Calu3 (cell line): ENCODE measurements around the gene HS6ST2. TPM values are rescaled to one million over a fixed set of nuclear protein-coding genes. Genes with fewer than 3 reads are reported as not detected.

ENCODE experiments used
- BruUV-seq: library from RNA; stranded (reverse); fragments of 400-500 nt; replicated peaks from 2 replicates; lab custom pipeline; 2021; lab: Mats Ljungman, UMichigan
- CTCF ChIA-PET: fragments of 300-600 bp; sonication (Branson Sonifier 250); formaldehyde crosslinking; loops from one replicate; lab custom pipeline; 2022; ENCODE audit warnings: antibody characterized with exemption; lab: Charles Lee
- DNase-seq: peaks from one replicate; pipeline ENCODE4 v3.0.0; 2022
- H3K27ac Mint-ChIP-seq: one replicate; pipeline ENCODE4 v1.8.0; 2022; ENCODE audit warnings: mixed read lengths; ENCODE audit not compliant: unreplicated experiment
- H3K27me3 Mint-ChIP-seq: one replicate; pipeline ENCODE4 v1.8.0; 2022; ENCODE audit warnings: mixed read lengths; ENCODE audit not compliant: unreplicated experiment
- H3K36me3 Mint-ChIP-seq: one replicate; pipeline ENCODE4 v1.8.0; 2022; ENCODE audit warnings: mild to moderate bottlenecking, moderate library complexity, mixed read lengths; ENCODE audit not compliant: insufficient read depth, unreplicated experiment
- H3K4me1 Mint-ChIP-seq: one replicate; pipeline ENCODE4 v1.8.0; 2022; ENCODE audit warnings: mild to moderate bottlenecking, low read depth, mixed read lengths; ENCODE audit not compliant: unreplicated experiment
- H3K4me3 Mint-ChIP-seq: one replicate; pipeline ENCODE4 v1.8.0; 2022; ENCODE audit warnings: mild to moderate bottlenecking, low read depth, moderate library complexity, mixed read lengths; ENCODE audit not compliant: unreplicated experiment
- H3K9me3 Mint-ChIP-seq: one replicate; pipeline ENCODE4 v1.8.0; 2022; ENCODE audit warnings: low read depth, mixed read lengths; ENCODE audit not compliant: unreplicated experiment
- CTCF ChIP-seq: fragments of 200-600 bp; IDR thresholded peaks from one replicate; pipeline ENCODE4 v1.8.0; 2022; ENCODE audit warnings: antibody characterized with exemption; ENCODE audit not compliant: unreplicated experiment
- intact Hi-C: fragments of 100-400 bp; cut with micrococcal nuclease; formaldehyde crosslinking; loops from one replicate; pipeline ENCODE4 v1.10.0; 2022; ENCODE audit not compliant: unreplicated experiment
- total RNA-seq: library from RNA; stranded (reverse); gene quantifications from 2 replicates; pipeline ENCODE4 v1.2.3, GENCODE V29; 2022

The HS6ST2 gene
- total RNA-seq, 1 experiment from 2014 or later = 40.7 TPM

DNA sequence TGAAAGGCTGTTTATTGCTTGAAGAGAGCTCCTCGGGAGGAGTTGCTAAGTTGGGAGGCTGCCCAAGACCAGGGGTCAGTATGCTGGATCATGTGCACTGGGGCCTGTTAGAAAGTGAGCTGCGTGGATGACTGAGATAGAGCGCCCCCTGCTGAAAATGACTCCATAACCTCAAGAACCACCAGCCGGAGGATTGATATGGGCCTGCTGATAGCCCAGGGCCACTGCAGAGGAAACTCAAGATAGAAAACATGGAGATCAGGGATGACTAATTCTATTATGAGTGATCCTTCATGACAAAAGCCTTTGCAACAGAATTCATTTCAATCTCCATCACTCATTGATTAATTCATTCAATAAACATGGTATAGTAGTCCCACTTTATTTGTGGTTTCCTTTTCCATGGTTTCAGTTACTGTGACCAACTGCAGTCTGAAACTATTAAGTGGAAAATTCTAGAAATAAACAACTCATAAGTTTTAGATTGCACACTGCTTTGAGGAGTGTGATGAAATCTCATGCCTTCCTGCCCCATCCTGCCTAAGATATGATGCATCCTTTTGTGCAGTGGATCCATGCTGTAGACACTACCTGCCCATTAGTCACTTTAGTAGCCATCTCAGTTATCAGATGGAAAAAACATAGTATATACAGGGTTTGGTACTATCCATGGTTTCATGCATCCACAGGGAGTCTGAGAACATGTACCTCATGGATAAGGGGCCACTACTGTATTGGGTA is 342.9 kb downstream of the HS6ST2 start:
- Mint-ChIP-seq H3K9me3 (no peaks in the 10 kb centered on the region), H3K27ac (no peak overlapping the region), H3K27me3 (no peaks in the 10 kb centered on the region), H3K4me1 (no peaks in the 10 kb centered on the region), H3K4me3 (no peak overlapping the region), H3K36me3 (no peaks in the 10 kb centered on the region)
- CTCF ChIA-PET = interaction anchor here (1.0 to 2.0 kb wide), 6 partner anchors 16 to 774 kb away, joined by 3 to 8 read pairs (median 6); no protein-coding TSS in a partner anchor
- TF ChIP-seq CTCF = peak; percentile 48
- intact Hi-C loops = loop anchor here (1.0 to 5.0 kb wide), 3 partner anchors 322 to 773 kb away; no protein-coding TSS in a partner anchor
- BruUV-seq = no TSS peak
- peak; percentile 55 for DNase-seq

DNA sequence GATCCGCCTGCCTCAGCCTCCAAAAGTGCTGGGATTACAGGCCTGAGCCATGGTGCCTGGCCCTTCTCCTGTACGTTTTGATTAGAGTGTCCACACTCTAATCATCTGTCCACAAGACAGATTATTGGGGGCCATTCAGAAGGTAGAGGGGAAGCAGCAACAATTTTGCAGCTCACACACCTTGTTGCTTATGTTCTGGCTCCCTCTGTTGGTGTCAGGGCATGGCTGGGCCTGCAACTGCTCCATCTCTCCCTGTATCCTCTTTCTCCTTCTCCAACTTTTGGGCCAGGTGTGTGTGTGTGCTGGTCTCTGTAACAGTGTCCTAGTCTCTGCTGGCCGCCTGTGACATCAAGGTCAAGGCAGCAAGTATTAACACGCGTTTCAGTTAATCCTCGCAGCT is 344.1 kb downstream of the HS6ST2 start:
- H3K27ac Mint-ChIP-seq = no peak overlapping the region
- peak; percentile 30 for DNase-seq
- no peaks in the 10 kb centered on the region for H3K4me1 Mint-ChIP-seq
- intact Hi-C loops = loop anchor here (1.0 to 5.0 kb wide), 4 partner anchors 122 to 762 kb away; no protein-coding TSS in a partner anchor
- CTCF ChIA-PET = interaction anchor here (0.6 to 2.0 kb wide), 5 partner anchors 17 to 395 kb away, joined by 3 to 8 read pairs (median 4); partner anchors contain the start of gene RAP2C
- no TSS peak for BruUV-seq
- no peaks in the 10 kb centered on the region for H3K9me3 Mint-ChIP-seq
- H3K4me3 Mint-ChIP-seq = no peak overlapping the region
- TF ChIP-seq CTCF = no peak
- H3K27me3 Mint-ChIP-seq = no peaks in the 10 kb centered on the region
- H3K36me3 Mint-ChIP-seq = no peaks in the 10 kb centered on the region

DNA sequence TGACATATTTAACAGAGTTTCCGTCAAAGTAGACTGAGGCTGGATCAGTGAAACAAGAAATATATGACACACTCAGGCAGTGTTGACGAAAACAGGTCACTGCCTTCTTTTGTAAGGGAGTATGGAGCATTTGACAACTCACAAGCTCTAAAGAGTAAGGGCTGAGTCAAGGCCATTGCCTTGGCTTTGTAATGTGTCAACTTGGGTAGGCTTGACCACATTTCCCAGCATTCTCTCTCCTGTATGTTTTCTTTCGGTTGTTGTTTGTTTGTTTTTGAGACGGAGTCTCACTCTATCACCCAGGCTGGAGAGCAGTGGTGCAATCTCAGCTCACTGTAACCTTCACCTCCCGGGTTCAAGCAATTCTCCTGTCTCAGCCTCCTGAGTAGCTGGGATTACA is 344.6 kb downstream of the HS6ST2 start:
- no TSS peak for BruUV-seq
- no peaks in the 10 kb centered on the region for H3K36me3 Mint-ChIP-seq
- intact Hi-C loops = loop anchor here (1.0 to 5.0 kb wide), 4 partner anchors 122 to 762 kb away; no protein-coding TSS in a partner anchor
- DNase-seq = no peak
- H3K27me3 Mint-ChIP-seq = no peaks in the 10 kb centered on the region
- H3K27ac Mint-ChIP-seq = no peak overlapping the region
- TF ChIP-seq CTCF = no peak
- H3K9me3 Mint-ChIP-seq = no peaks in the 10 kb centered on the region
- no peaks in the 10 kb centered on the region for H3K4me1 Mint-ChIP-seq
- no peak overlapping the region for H3K4me3 Mint-ChIP-seq
- CTCF ChIA-PET = interaction anchor here (0.6 to 2.0 kb wide), 4 partner anchors 252 to 388 kb away, joined by 3 to 8 read pairs (median 4); no protein-coding TSS in a partner anchor

DNA sequence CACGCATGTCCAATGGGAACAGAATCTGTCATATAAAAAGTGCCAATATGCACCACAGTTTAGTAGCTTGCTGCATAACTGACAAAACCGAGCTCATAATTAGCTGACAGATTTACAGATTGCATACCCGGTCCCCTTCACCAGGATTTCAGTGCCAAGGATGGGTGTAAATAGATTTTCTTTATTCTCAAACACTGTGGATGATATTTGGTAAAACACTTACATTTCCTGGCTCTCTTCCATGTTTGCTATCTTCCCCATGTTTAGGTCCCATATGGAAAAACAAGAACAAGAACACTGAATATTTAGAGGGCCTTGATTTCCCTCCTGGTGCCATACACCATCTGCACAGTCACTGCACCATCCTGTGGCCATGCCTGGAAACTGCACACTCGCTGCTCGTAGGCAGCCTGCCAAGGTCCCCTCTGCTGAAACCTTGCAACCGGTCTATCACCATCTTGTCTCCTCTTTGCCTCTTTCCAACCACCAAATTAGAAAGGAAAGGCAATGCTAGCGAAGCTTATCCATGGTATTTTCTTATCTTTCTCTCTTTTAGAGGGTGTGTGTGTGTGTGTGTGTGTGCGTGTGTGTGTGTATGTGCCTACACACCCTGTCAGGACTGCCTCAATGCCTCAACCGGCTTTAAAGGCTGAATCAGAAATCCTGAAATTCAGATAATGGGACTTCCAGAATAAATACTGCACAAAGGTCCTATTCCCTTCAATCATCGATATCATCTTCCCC is 345.4 kb downstream of the HS6ST2 start:
- Mint-ChIP-seq H3K27me3 (no peaks in the 10 kb centered on the region), H3K36me3 (no peaks in the 10 kb centered on the region), H3K4me1 (no peaks in the 10 kb centered on the region), H3K9me3 (no peaks in the 10 kb centered on the region), H3K4me3 (no peak overlapping the region), H3K27ac (no peak overlapping the region)
- TF ChIP-seq CTCF = peak; percentile 44
- CTCF ChIA-PET = interaction anchor here (0.8 to 1.1 kb wide), 2 partner anchors 320 to 387 kb away, joined by 4 read pairs; no protein-coding TSS in a partner anchor
- intact Hi-C loops = loop anchor here (5.0 kb wide), 2 partner anchors 121 to 761 kb away; no protein-coding TSS in a partner anchor
- peak; percentile 68 for DNase-seq
- no TSS peak for BruUV-seq
